ENCODE measurements around the gene TRAM2. TPM values are rescaled to one million over a fixed set of nuclear protein-coding genes. Genes with fewer than 3 reads are reported as not detected.

The TRAM2 gene
- total and polyA plus RNA-seq, 10 of the 15 experiments (the other 5 are each of a cell fraction or from before 2014, with no cell fraction given), result 2.5 to 15.0 (median 11.0) TPM

- intact Hi-C loops (cut with micrococcal nuclease; ENCODE audit: unreplicated experiment) (no loop called here), in situ Hi-C loops (cut with MboI) (no loop called here)
- Histone ChIP-seq H3K36me3 (ENCODE audit: control insufficient read depth in 2 of 2, insufficient read depth in 2 of 2, low read length in 1 of 2) (no peaks in the 10 kb centered on the region; a peak in 1 of 4 replicates), H3K27ac (ENCODE audit: control insufficient read depth, insufficient read depth) (no peak overlapping the region), H3K4me2 (ENCODE audit: control insufficient read depth, insufficient read depth) (no peak overlapping the region), H3K9me3 (replicated peaks; ENCODE audit: control insufficient read depth, insufficient read depth, low read length) (no peaks in the 10 kb centered on the region), H4K20me1 (ENCODE audit: control insufficient read depth, insufficient read depth) (no peaks in the 10 kb centered on the region), H2AFZ (ENCODE audit: control insufficient read depth, low read depth, low read length) (no peak overlapping the region), H3K79me2 (ENCODE audit: control insufficient read depth, insufficient read depth, low read length) (peaks cover 22% of the 10 kb centered on the region), H3K9ac (ENCODE audit: control insufficient read depth, insufficient read depth, low read length) (no peak overlapping the region), H3K4me3 (no peak overlapping the region), H3K27me3 (replicated peaks in 1 of 2; ENCODE audit: control insufficient read depth in 2 of 2, insufficient read depth in 2 of 2, low read length in 1 of 2) (no peaks in the 10 kb centered on the region), H3K4me1 (ENCODE audit: control insufficient read depth, insufficient read depth, low read length) (peaks cover 24% of the 10 kb centered on the region)
- ATAC-seq (no peak), FAIRE-seq (no peak), DNase-seq (ENCODE audit: low read depth, low spot score) (no peak)
- 66% methylated on average over 10 of the region's 10 CpGs for WGBS (ENCODE audit: insufficient coverage, insufficient replicate concordance, low lambda C conversion rate, missing lambda C conversion rate)
- POLR2A ChIA-PET, result interaction anchor here (0.5 to 1.2 kb wide), 2 partner anchors 12 to 16 kb away, joined by 3 read pairs; no protein-coding TSS in a partner anchor
- SMC1A ChIA-PET (ENCODE audit: uncharacterized antibody, unreplicated experiment), result interaction anchor here (0.9 kb wide), 2 partner anchors 45 to 128 kb away, joined by 3 read pairs; no protein-coding TSS in a partner anchor
- RAD21 ChIA-PET (ENCODE audit: unreplicated experiment), result interaction anchor here (0.6 to 1.0 kb wide), 2 partner anchors 128 to 153 kb away, joined by 3 read pairs; no protein-coding TSS in a partner anchor
- no peak for TF ChIP-seq BMI1 (IDR thresholded peaks at IDR 0.05; ENCODE audit: borderline replicate concordance)
- no peak for TF ChIP-seq SIX5 (IDR thresholded peaks at IDR 0.05; ENCODE audit: low read depth, low read length, severe bottlenecking)
- no peak for TF ChIP-seq REST (IDR thresholded peaks at IDR 0.05; ENCODE audit: low read depth, low read length)
- no peak for TF ChIP-seq TCF7 (IDR thresholded peaks at IDR 0.05; ENCODE audit: borderline replicate concordance)
- TF ChIP-seq FOXK2 (IDR thresholded peaks at IDR 0.05), result no peak
- TF ChIP-seq CBX5 (IDR thresholded peaks at IDR 0.05; ENCODE audit: low read depth), result no peak
- TF ChIP-seq IRF4 (IDR thresholded peaks at IDR 0.05; ENCODE audit: low read depth, low read length), result no peak
- TF ChIP-seq EED (IDR thresholded peaks at IDR 0.05; ENCODE audit: low read depth), result no peak
- TF ChIP-seq CTCF (IDR thresholded peaks at IDR 0.05 in 2 of 3, conservative IDR thresholded peaks at IDR 0.05 in 1 of 3; ENCODE audit: control insufficient read depth in 2 of 3, extremely low read depth in 1 of 3, insufficient read depth in 1 of 3, low read depth in 3 of 3, low read length in 3 of 3), result no peak
- no peak for TF ChIP-seq ZNF217 (IDR thresholded peaks at IDR 0.05)
- no peak for TF ChIP-seq HCFC1 (IDR thresholded peaks at IDR 0.05; ENCODE audit: low read length)
- TF ChIP-seq ATF7 (IDR thresholded peaks at IDR 0.05; ENCODE audit: low read depth), result no peak
- no peak for TF ChIP-seq CREM (IDR thresholded peaks at IDR 0.05; ENCODE audit: low read depth)
- CTCF ChIA-PET, result interaction anchor here (1.0 kb wide), 1 partner anchor 32 kb away, joined by 5 read pairs; no protein-coding TSS in a partner anchor
- BruUV-seq (replicated peaks), result no TSS peak
Observed at GRCh38 chr6:52543729-52544601, 32.9 kb downstream of the TRAM2 start.
